ENCODE measurements around the gene PSMC4. TPM values are rescaled to one million over a fixed set of nuclear protein-coding genes. Genes with fewer than 3 reads are reported as not detected.
A peak's percentile ranks its signal among the peaks of the same experiment; 100 is the strongest.

Gene PSMC4
- total and polyA plus RNA-seq, 2 donors = 71.6 to 79.3 TPM

- DNase-seq (ENCODE audit: low read depth in 6 of 9, low spot score in 9 of 9) = no peak
- Histone ChIP-seq H3K4me3 (ENCODE audit: low read length in 2 of 2) (no peak overlapping the region), H3K27ac (ENCODE audit: low read depth in 1 of 2, low read length in 1 of 2) (no peak overlapping the region), H3K27me3 (ENCODE audit: control insufficient read depth in 2 of 2, insufficient read depth in 1 of 2, low read length in 1 of 2) (no peaks in the 10 kb centered on the region), H3K4me1 (ENCODE audit: control insufficient read depth in 2 of 2, insufficient read depth in 2 of 2, low read length in 2 of 2) (no peaks in the 10 kb centered on the region), H3K36me3 (ENCODE audit: control insufficient read depth in 2 of 2, insufficient read depth in 2 of 2, low read length in 1 of 2) (peaks cover 0 to 4% of the 10 kb centered on the region in 2 donors), H3K9me3 (ENCODE audit: control insufficient read depth in 2 of 2, insufficient read depth in 1 of 2, low read length in 1 of 2) (peaks cover 0 to 3% of the 10 kb centered on the region in 2 donors)
- WGBS = 97% methylated on average over 1 of the region's 1 CpG
Observed at GRCh38 chr19:39987596-39987995, 16.6 kb downstream of the PSMC4 start.

- WGBS = 96% methylated on average over 1 of the region's 1 CpG
- H3K4me1 ChIP-seq (ENCODE audit: control insufficient read depth in 2 of 2, insufficient read depth in 2 of 2, low read length in 2 of 2) = peaks cover 3 to 13% of the 10 kb centered on the region in 2 donors
- no peaks in the 10 kb centered on the region for H3K27me3 ChIP-seq (ENCODE audit: control insufficient read depth in 2 of 2, insufficient read depth in 1 of 2, low read length in 1 of 2)
- H3K27ac ChIP-seq (ENCODE audit: low read depth in 1 of 2, low read length in 1 of 2) = no peak overlapping the region
- peaks cover 3 to 8% of the 10 kb centered on the region in 2 donors for H3K9me3 ChIP-seq (ENCODE audit: control insufficient read depth in 2 of 2, insufficient read depth in 1 of 2, low read length in 1 of 2)
- H3K4me3 ChIP-seq (ENCODE audit: low read length in 2 of 2) = no peak overlapping the region
- DNase-seq (ENCODE audit: low read depth in 6 of 9, low spot score in 9 of 9) = no peak
- H3K36me3 ChIP-seq (ENCODE audit: control insufficient read depth in 2 of 2, insufficient read depth in 2 of 2, low read length in 1 of 2) = no peaks in the 10 kb centered on the region
Observed at GRCh38 chr19:39993605-39994004, 22.6 kb downstream of the PSMC4 start.

GRCh38 chr19:39994361-39994760 is 23.4 kb downstream of the PSMC4 start:
- H3K27me3 ChIP-seq (ENCODE audit: control insufficient read depth in 2 of 2, insufficient read depth in 1 of 2, low read length in 1 of 2) = no peaks in the 10 kb centered on the region
- H3K27ac ChIP-seq (ENCODE audit: low read depth in 1 of 2, low read length in 1 of 2) = no peak overlapping the region
- H3K4me1 ChIP-seq (ENCODE audit: control insufficient read depth in 2 of 2, insufficient read depth in 2 of 2, low read length in 2 of 2) = peaks cover 3 to 13% of the 10 kb centered on the region in 2 donors
- H3K9me3 ChIP-seq (ENCODE audit: control insufficient read depth in 2 of 2, insufficient read depth in 1 of 2, low read length in 1 of 2) = peaks cover 3 to 8% of the 10 kb centered on the region in 2 donors
- DNase-seq (ENCODE audit: low read depth in 6 of 9, low spot score in 9 of 9) = no peak
- no peaks in the 10 kb centered on the region for H3K36me3 ChIP-seq (ENCODE audit: control insufficient read depth in 2 of 2, insufficient read depth in 2 of 2, low read length in 1 of 2)
- H3K4me3 ChIP-seq (ENCODE audit: low read length in 2 of 2) = no peak overlapping the region

GRCh38 chr19:39995794-39996193 is 24.8 kb downstream of the PSMC4 start:
- Histone ChIP-seq H3K4me1 (ENCODE audit: control insufficient read depth in 2 of 2, insufficient read depth in 2 of 2, low read length in 2 of 2) (peaks cover 3 to 13% of the 10 kb centered on the region in 2 donors), H3K27ac (ENCODE audit: low read depth in 1 of 2, low read length in 1 of 2) (no peak overlapping the region), H3K9me3 (ENCODE audit: control insufficient read depth in 2 of 2, insufficient read depth in 1 of 2, low read length in 1 of 2) (peaks cover 3 to 8% of the 10 kb centered on the region in 2 donors), H3K27me3 (ENCODE audit: control insufficient read depth in 2 of 2, insufficient read depth in 1 of 2, low read length in 1 of 2) (no peaks in the 10 kb centered on the region), H3K4me3 (ENCODE audit: low read length in 2 of 2) (peak overlapping the region in 1 of 2 donors; percentile 83), H3K36me3 (ENCODE audit: control insufficient read depth in 2 of 2, insufficient read depth in 2 of 2, low read length in 1 of 2) (no peaks in the 10 kb centered on the region)
- WGBS = 93% methylated on average over 1 of the region's 1 CpG
- DNase-seq (ENCODE audit: low read depth in 6 of 9, low spot score in 9 of 9) = no peak

- peak in 3 of 9 donors; percentile 7 to 8 (median 7) for DNase-seq (ENCODE audit: low read depth in 6 of 9, low spot score in 9 of 9)
- 11% methylated on average over 19 of the region's 19 CpGs for WGBS
- peaks cover 3 to 13% of the 10 kb centered on the region in 2 donors for H3K4me1 ChIP-seq (ENCODE audit: control insufficient read depth in 2 of 2, insufficient read depth in 2 of 2, low read length in 2 of 2)
Observed at GRCh38 chr19:39996218-39996810, 25.3 kb downstream of the PSMC4 start.

GRCh38 chr19:39996811-39997637 is 26.1 kb downstream of the PSMC4 start, which contains the start of gene ZNF546:
ZNF546 (plus strand) TSS chr19:39997060; CDS start chr19:39998327, 1,267 bp downstream.
- 5% methylated on average over 53 of the region's 53 CpGs for WGBS
- peak; percentile 83 to 97 (median 91) for DNase-seq (ENCODE audit: low read depth in 6 of 9, low spot score in 9 of 9)
- H3K4me3 ChIP-seq (ENCODE audit: low read length in 2 of 2) = peak within 1 kb of the TSS; percentile 83 to 89
- H3K27me3 ChIP-seq (ENCODE audit: control insufficient read depth in 2 of 2, insufficient read depth in 1 of 2, low read length in 1 of 2) = no peaks in the 10 kb centered on the region
- peaks cover 3 to 13% of the 10 kb centered on the region in 2 donors for H3K4me1 ChIP-seq (ENCODE audit: control insufficient read depth in 2 of 2, insufficient read depth in 2 of 2, low read length in 2 of 2)
- H3K27ac ChIP-seq (ENCODE audit: low read depth in 1 of 2, low read length in 1 of 2) = peak within 1 kb of the TSS; percentile 78 to 93
- peaks cover 3 to 8% of the 10 kb centered on the region in 2 donors for H3K9me3 ChIP-seq (ENCODE audit: control insufficient read depth in 2 of 2, insufficient read depth in 1 of 2, low read length in 1 of 2)
- H3K36me3 ChIP-seq (ENCODE audit: control insufficient read depth in 2 of 2, insufficient read depth in 2 of 2, low read length in 1 of 2) = no peaks in the 10 kb centered on the region

More at GRCh38 chr19:39996218-39996810, 25.3 kb downstream of the PSMC4 start:
- H3K9me3 ChIP-seq (ENCODE audit: control insufficient read depth in 2 of 2, insufficient read depth in 1 of 2, low read length in 1 of 2) = peaks cover 3 to 8% of the 10 kb centered on the region in 2 donors
- no peaks in the 10 kb centered on the region for H3K36me3 ChIP-seq (ENCODE audit: control insufficient read depth in 2 of 2, insufficient read depth in 2 of 2, low read length in 1 of 2)
- H3K27ac ChIP-seq (ENCODE audit: low read depth in 1 of 2, low read length in 1 of 2) = peak overlapping the region; percentile 78 to 93
- H3K4me3 ChIP-seq (ENCODE audit: low read length in 2 of 2) = peak overlapping the region; percentile 83 to 89
- H3K27me3 ChIP-seq (ENCODE audit: control insufficient read depth in 2 of 2, insufficient read depth in 1 of 2, low read length in 1 of 2) = no peaks in the 10 kb centered on the region

GRCh38 chr19:39997638-39998216 is 26.8 kb downstream of the PSMC4 start:
- Histone ChIP-seq H3K4me3 (ENCODE audit: low read length in 2 of 2) (peak overlapping the region; percentile 83 to 89), H3K27me3 (ENCODE audit: control insufficient read depth in 2 of 2, insufficient read depth in 1 of 2, low read length in 1 of 2) (no peaks in the 10 kb centered on the region), H3K36me3 (ENCODE audit: control insufficient read depth in 2 of 2, insufficient read depth in 2 of 2, low read length in 1 of 2) (no peaks in the 10 kb centered on the region), H3K27ac (ENCODE audit: low read depth in 1 of 2, low read length in 1 of 2) (peak overlapping the region in 1 of 2 donors; percentile 78), H3K4me1 (ENCODE audit: control insufficient read depth in 2 of 2, insufficient read depth in 2 of 2, low read length in 2 of 2) (peaks cover 3 to 13% of the 10 kb centered on the region in 2 donors), H3K9me3 (ENCODE audit: control insufficient read depth in 2 of 2, insufficient read depth in 1 of 2, low read length in 1 of 2) (peaks cover 3 to 8% of the 10 kb centered on the region in 2 donors)
- peak in 3 of 9 donors; percentile 2 to 12 (median 8) for DNase-seq (ENCODE audit: low read depth in 6 of 9, low spot score in 9 of 9)
- 74% methylated on average over 5 of the region's 5 CpGs for WGBS

GRCh38 chr19:39998501-39998900 is 27.5 kb downstream of the PSMC4 start:
- H3K27me3 ChIP-seq (ENCODE audit: control insufficient read depth in 2 of 2, insufficient read depth in 1 of 2, low read length in 1 of 2) = no peaks in the 10 kb centered on the region
- H3K4me3 ChIP-seq (ENCODE audit: low read length in 2 of 2) = no peak overlapping the region
- peaks cover 3 to 13% of the 10 kb centered on the region in 2 donors for H3K4me1 ChIP-seq (ENCODE audit: control insufficient read depth in 2 of 2, insufficient read depth in 2 of 2, low read length in 2 of 2)
- H3K36me3 ChIP-seq (ENCODE audit: control insufficient read depth in 2 of 2, insufficient read depth in 2 of 2, low read length in 1 of 2) = no peaks in the 10 kb centered on the region
- no peak for DNase-seq (ENCODE audit: low read depth in 6 of 9, low spot score in 9 of 9)
- H3K27ac ChIP-seq (ENCODE audit: low read depth in 1 of 2, low read length in 1 of 2) = no peak overlapping the region
- peaks cover 3 to 7% of the 10 kb centered on the region in 2 donors for H3K9me3 ChIP-seq (ENCODE audit: control insufficient read depth in 2 of 2, insufficient read depth in 1 of 2, low read length in 1 of 2)
- WGBS = over 99% methylated on average over 4 of the region's 4 CpGs

Measured in thymus (tissue), 11 donors.